Activated CD8-positive, alpha-beta T cell treated with anti-CD3 and anti-CD28 coated beads for 36 hours (primary cell): ENCODE results near the gene CDKL4. TPM values are rescaled to one million over a fixed set of nuclear protein-coding genes. Genes with fewer than 3 reads are reported as not detected.
"Not testable (repeated sequence)": the region's sequence is repeated elsewhere in the genome, so short reads cannot be mapped to it uniquely, and the experiment has no call there.

Experiments
- ATAC-seq: fragments of 200-7000 bp; cut with Tn5 transposase; one replicate; pipeline ENCODE4 v1.10.0; 2021; ENCODE audit warnings: mild to moderate bottlenecking, moderate library complexity
- CTCF ChIA-PET: fragments of 350-600 bp; sonication (Branson Sonifier 250); formaldehyde crosslinking; loops from one replicate; lab custom pipeline; 2021; ENCODE audit warnings: antibody characterized with exemption; lab: Charles Lee
- POLR2A ChIA-PET: fragments of 350-600 bp; sonication (Branson Sonifier 250); formaldehyde crosslinking; loops from one replicate; lab custom pipeline; 2021; ENCODE audit warnings: antibody characterized with exemption; lab: Charles Lee
- DNase-seq: peaks from one replicate; pipeline ENCODE4 v3.0.0-alpha.2; 2020
- H3K27ac Mint-ChIP-seq: one replicate; pipeline ENCODE4 v1.8.0; 2021; ENCODE audit warnings: mild to moderate bottlenecking, mixed read lengths
- H3K27me3 Mint-ChIP-seq: one replicate; pipeline ENCODE4 v1.8.0; 2021; ENCODE audit warnings: mixed read lengths
- H3K36me3 Mint-ChIP-seq: one replicate; pipeline ENCODE4 v1.8.0; 2021; ENCODE audit warnings: low read depth, mixed read lengths
- H3K4me1 Mint-ChIP-seq: one replicate; pipeline ENCODE4 v1.8.0; 2021; ENCODE audit warnings: low read depth, mixed read lengths
- H3K4me3 Mint-ChIP-seq: one replicate; pipeline ENCODE4 v1.8.0; 2021; ENCODE audit warnings: mild to moderate bottlenecking, moderate library complexity, mixed read lengths
- H3K9me3 Mint-ChIP-seq: one replicate; pipeline ENCODE4 v1.8.0; 2021; ENCODE audit warnings: mixed read lengths
- intact Hi-C: fragments of 100-400 bp; cut with micrococcal nuclease; formaldehyde crosslinking; loops from one replicate; pipeline ENCODE4 v1.10.0; 2022
- total RNA-seq, 2 experiments: library from RNA; stranded (reverse); gene quantifications; one replicate each; pipeline ENCODE4 v1.2.3, GENCODE V29; 2021
- TF ChIP-seq, protein P1 (sequence below): fragments of 200-600 bp; IDR thresholded peaks from one replicate; pipeline ENCODE4 v1.8.0; 2022; ENCODE audit warnings: antibody characterized with exemption, mild to moderate bottlenecking

The CDKL4 gene
- total RNA-seq, 2 experiments from 2014 or later: 0.29 TPM; not detected in 1

DNA sequence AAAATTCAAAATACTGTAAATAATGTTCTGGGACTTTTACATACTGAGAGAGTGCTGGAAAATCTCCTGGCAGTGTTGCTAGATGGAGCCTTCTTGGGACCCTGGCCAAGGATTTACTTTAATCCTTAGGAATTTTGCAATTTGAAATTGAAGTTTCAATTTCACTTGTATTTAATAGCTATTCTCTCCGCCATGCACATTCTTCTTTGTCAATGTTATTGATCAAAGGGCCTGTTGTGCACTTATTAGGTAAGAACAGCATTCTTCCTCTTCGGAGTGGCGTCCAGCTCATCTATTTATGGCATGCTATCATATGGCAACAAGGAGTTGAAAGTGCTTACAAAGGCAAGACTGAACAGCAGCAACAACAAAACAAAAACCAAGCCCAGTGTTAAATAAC, 82.8 kb downstream of the CDKL4 start:
- ATAC-seq (no peak), DNase-seq (no peak)
- TF ChIP-seq, protein P1, sequence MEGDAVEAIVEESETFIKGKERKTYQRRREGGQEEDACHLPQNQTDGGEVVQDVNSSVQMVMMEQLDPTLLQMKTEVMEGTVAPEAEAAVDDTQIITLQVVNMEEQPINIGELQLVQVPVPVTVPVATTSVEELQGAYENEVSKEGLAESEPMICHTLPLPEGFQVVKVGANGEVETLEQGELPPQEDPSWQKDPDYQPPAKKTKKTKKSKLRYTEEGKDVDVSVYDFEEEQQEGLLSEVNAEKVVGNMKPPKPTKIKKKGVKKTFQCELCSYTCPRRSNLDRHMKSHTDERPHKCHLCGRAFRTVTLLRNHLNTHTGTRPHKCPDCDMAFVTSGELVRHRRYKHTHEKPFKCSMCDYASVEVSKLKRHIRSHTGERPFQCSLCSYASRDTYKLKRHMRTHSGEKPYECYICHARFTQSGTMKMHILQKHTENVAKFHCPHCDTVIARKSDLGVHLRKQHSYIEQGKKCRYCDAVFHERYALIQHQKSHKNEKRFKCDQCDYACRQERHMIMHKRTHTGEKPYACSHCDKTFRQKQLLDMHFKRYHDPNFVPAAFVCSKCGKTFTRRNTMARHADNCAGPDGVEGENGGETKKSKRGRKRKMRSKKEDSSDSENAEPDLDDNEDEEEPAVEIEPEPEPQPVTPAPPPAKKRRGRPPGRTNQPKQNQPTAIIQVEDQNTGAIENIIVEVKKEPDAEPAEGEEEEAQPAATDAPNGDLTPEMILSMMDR: no peak
- Mint-ChIP-seq H3K4me1 (no peaks in the 10 kb centered on the region), H3K27ac (no peak overlapping the region), H3K9me3 (no peaks in the 10 kb centered on the region), H3K27me3 (no peaks in the 10 kb centered on the region), H3K36me3 (no peaks in the 10 kb centered on the region), H3K4me3 (no peak overlapping the region)
- POLR2A ChIA-PET: no interaction called here
- intact Hi-C loops: no loop called here
- CTCF ChIA-PET: interaction anchor here (1.2 to 2.2 kb wide), 2 partner anchors 67 to 68 kb away, joined by 4 to 7 read pairs; no protein-coding TSS in a partner anchor

DNA sequence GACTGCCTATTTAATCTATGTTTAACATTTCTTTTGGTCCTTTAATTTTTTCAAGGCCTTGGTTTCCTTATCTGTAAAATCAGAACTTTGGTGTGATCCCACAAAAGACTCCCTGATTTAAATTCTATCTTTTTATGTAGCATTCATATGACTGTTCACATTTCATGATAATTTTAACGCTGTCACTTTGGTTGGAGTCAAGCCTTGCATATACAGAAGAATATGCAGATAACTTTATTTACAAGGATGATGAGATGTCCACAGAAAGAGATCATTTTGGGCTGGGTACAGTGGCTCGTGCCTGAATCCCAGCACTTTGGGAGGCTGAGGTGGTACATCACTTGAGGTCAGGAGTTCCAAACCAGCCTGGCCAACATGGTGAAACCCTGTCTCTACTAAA, 84.5 kb downstream of the CDKL4 start:
- no peak overlapping the region for H3K4me3 Mint-ChIP-seq
- no peaks in the 10 kb centered on the region for H3K27me3 Mint-ChIP-seq
- H3K36me3 Mint-ChIP-seq: no peaks in the 10 kb centered on the region
- H3K9me3 Mint-ChIP-seq: no peaks in the 10 kb centered on the region
- CTCF ChIA-PET: no interaction called here
- POLR2A ChIA-PET: no interaction called here
- H3K4me1 Mint-ChIP-seq: no peaks in the 10 kb centered on the region
- TF ChIP-seq, protein P1: no peak
- H3K27ac Mint-ChIP-seq: no peak overlapping the region
- ATAC-seq (no peak), DNase-seq (no peak)
- intact Hi-C loops: no loop called here

DNA sequence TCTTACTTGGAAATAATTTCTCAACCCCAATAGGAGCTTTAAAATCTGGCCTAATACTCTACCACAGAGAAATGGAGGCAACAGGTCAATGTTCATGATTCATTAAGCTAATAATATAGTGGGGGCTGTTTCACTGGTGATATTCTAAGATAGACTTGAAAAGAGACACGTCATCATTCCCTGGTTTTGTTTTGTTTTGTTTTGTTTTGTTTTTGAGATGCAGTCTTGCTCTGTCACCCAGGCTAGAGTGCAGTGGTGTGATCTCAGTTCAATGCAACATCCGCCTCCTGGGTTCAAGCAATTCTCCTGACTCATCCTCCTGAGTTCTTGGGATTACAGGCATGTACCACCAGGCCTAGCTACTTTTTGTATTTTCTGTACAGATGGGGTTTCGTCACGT, 85.4 kb downstream of the CDKL4 start:
- TF ChIP-seq, protein P1: no peak
- DNase-seq: no peak
- ChIA-PET POLR2A (interaction anchor here (1.0 kb wide), 2 partner anchors 16 to 23 kb away, joined by 3 read pairs; no protein-coding TSS in a partner anchor), CTCF (no interaction called here)
- Mint-ChIP-seq H3K27ac (no peak overlapping the region), H3K4me3 (no peak overlapping the region), H3K4me1 (no peaks in the 10 kb centered on the region), H3K36me3 (no peaks in the 10 kb centered on the region), H3K9me3 (no peaks in the 10 kb centered on the region), H3K27me3 (no peaks in the 10 kb centered on the region)
- intact Hi-C loops: no loop called here
- no peak for ATAC-seq

DNA sequence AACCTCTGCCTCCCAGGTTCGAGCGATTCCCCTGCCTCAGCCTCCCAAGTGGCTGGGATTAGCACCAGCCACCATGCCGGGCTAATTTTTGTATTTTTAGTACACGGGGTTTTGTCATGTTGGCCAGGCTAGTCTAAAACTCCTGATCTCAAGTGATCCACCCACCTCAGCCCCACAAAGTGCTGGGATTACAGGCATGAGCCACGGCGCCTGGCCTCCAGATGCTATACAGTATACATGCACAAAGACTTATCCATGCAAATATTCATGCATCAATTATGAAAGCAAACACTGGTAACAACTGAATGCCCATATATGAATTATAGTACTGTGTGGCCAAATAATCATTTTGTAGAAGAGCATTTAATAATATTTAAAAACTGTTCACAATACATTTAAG, 86.9 kb downstream of the CDKL4 start:
- no peak for DNase-seq
- CTCF ChIA-PET: no interaction called here
- H3K36me3 Mint-ChIP-seq: no peaks in the 10 kb centered on the region
- POLR2A ChIA-PET: no interaction called here
- no peak overlapping the region for H3K4me3 Mint-ChIP-seq
- TF ChIP-seq, protein P1: no peak
- no peak for ATAC-seq
- H3K9me3 Mint-ChIP-seq: no peaks in the 10 kb centered on the region
- H3K27me3 Mint-ChIP-seq: no peaks in the 10 kb centered on the region
- no peaks in the 10 kb centered on the region for H3K4me1 Mint-ChIP-seq
- intact Hi-C loops: no loop called here
- no peak overlapping the region for H3K27ac Mint-ChIP-seq

DNA sequence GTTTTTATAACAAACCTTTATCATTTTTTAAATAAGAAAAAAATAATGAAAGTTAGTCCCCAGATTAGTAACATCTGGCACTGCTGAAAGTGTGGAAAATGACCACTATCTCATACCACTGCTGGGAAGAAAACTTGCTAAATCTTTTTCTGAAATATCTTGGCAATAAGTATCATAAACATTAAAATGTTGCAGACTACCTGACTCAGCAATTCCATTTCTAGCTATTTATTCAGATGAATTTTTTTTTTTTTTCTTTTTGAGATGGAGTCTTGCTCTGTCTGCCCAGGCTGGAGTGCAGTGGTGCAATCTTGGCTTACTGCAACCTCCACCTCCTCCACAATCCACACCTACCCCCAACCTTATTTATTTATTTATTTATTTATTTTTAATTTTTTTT, 87.7 kb downstream of the CDKL4 start:
- H3K27ac Mint-ChIP-seq: no peak overlapping the region
- DNase-seq (no peak), ATAC-seq (no peak)
- ChIA-PET POLR2A (interaction anchor here (0.6 kb wide), 2 partner anchors 83 to 208 kb away, joined by 3 to 4 read pairs; no protein-coding TSS in a partner anchor), CTCF (interaction anchor here (0.9 kb wide), 1 partner anchor 71 kb away, joined by 3 read pairs; no protein-coding TSS in a partner anchor)
- no peak overlapping the region for H3K4me3 Mint-ChIP-seq
- intact Hi-C loops: no loop called here
- H3K27me3 Mint-ChIP-seq: no peaks in the 10 kb centered on the region
- TF ChIP-seq, protein P1: no peak
- H3K4me1 Mint-ChIP-seq: no peaks in the 10 kb centered on the region
- no peaks in the 10 kb centered on the region for H3K36me3 Mint-ChIP-seq
- no peaks in the 10 kb centered on the region for H3K9me3 Mint-ChIP-seq

DNA sequence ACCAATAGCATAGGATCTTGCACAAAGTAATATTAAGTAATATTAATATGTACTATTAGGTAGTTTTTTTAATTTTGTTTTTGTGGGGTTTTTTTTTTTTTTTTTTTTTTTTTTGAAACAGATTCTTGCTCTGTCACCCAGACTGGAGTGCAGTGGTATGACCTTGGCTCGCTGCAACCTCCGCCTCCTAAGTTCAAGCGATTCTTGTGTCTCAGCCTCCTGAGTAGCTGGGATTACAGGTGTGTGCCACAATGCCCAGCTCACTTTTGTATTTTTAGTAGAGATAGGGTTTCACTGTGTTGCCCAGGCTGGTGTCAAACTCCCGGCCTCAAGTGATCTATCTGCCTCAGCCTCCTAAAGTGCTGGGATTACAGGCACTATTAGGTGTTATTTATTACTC, 88.2 kb downstream of the CDKL4 start:
- CTCF ChIA-PET: interaction anchor here (0.9 to 1.3 kb wide), 2 partner anchors 72 to 74 kb away, joined by 3 read pairs; no protein-coding TSS in a partner anchor
- DNase-seq, H3K27ac Mint-ChIP-seq, H3K4me3 Mint-ChIP-seq, intact Hi-C loops, ATAC-seq, H3K4me1 Mint-ChIP-seq, H3K36me3 Mint-ChIP-seq, H3K9me3 Mint-ChIP-seq, H3K27me3 Mint-ChIP-seq: not testable (repeated sequence)
- POLR2A ChIA-PET: interaction anchor here (0.6 kb wide), 2 partner anchors 82 to 207 kb away, joined by 3 to 4 read pairs; no protein-coding TSS in a partner anchor
